ENCODE measurements around the gene CAND2. TPM values are rescaled to one million over a fixed set of nuclear protein-coding genes. Genes with fewer than 3 reads are reported as not detected.
"Not testable (repeated sequence)": the region's sequence is repeated elsewhere in the genome, so short reads cannot be mapped to it uniquely, and the experiment has no call there.

Gene CAND2
- total and polyA plus RNA-seq, 2 donors (not counting 1 experiment from before 2014, with no cell fraction given), result 2.5 to 16.7 TPM

DNA sequence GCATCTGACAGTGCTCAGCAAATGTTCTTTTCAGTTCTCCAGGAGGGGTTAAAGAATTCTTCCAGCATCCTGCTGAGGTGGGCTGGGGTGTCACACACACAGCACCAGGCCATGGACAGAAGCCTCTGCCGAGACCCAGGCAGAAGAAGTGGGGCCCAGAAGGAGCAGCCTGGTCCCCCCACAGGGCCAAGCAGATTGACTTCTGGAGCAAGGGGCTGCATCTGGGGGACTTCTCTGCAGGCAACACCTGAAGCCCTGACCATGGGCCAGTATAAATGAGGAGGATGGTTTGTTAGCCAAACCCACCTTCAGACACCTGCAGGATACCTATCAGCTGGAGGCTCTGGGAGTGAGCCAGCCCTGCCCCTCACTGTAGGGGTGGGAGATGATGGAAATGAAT, 21.3 kb upstream of the CAND2 start:
- H3K79me2 ChIP-seq (ENCODE audit: control insufficient read depth, insufficient read depth, low read length), result no peaks in the 10 kb centered on the region
- no peaks in the 10 kb centered on the region for H3K9me3 ChIP-seq (ENCODE audit: control insufficient read depth, insufficient read depth, low read depth, low read length)
- no peaks in the 10 kb centered on the region for H4K20me1 ChIP-seq (ENCODE audit: control insufficient read depth, extremely low read depth, insufficient read depth, low read length)
- no peaks in the 10 kb centered on the region for H3K4me1 ChIP-seq (ENCODE audit: control insufficient read depth, extremely low read depth, insufficient read depth, low read length)
- no peak overlapping the region for H3K4me2 ChIP-seq (ENCODE audit: extremely low read depth, insufficient read depth, low read length)
- no peak overlapping the region for H3K9ac ChIP-seq (ENCODE audit: insufficient read depth, low read length)
- peaks cover 6% of the 10 kb centered on the region for H3K27me3 ChIP-seq (ENCODE audit: control insufficient read depth, insufficient read depth, low read length)
- H2AFZ ChIP-seq (ENCODE audit: low read length), result no peak overlapping the region
- DNase-seq (ENCODE audit: low read depth in 2 of 2), result no peak
- no peak overlapping the region for H3K4me3 ChIP-seq (replicated peaks in 1 of 4; ENCODE audit: control extremely low read depth in 1 of 4, insufficient read depth in 1 of 4, low read depth in 3 of 4, low read length in 4 of 4)
- H3K27ac ChIP-seq (ENCODE audit: insufficient read depth, low read length), result no peak overlapping the region
- TF ChIP-seq CTCF (conservative IDR thresholded peaks at IDR 0.05 in 1 of 2, IDR thresholded peaks at IDR 0.05 in 1 of 2; ENCODE audit: low read depth in 1 of 2, low read length in 2 of 2) (no peak), EZH2 (IDR thresholded peaks at IDR 0.05; ENCODE audit: low read length, missing control alignments) (no peak)
- H3K36me3 ChIP-seq (ENCODE audit: control insufficient read depth, insufficient read depth, low read length), result no peaks in the 10 kb centered on the region

- H3K9ac ChIP-seq (ENCODE audit: insufficient read depth, low read length); H3K27me3 ChIP-seq (ENCODE audit: control insufficient read depth, insufficient read depth, low read length); H4K20me1 ChIP-seq (ENCODE audit: control insufficient read depth, extremely low read depth, insufficient read depth, low read length); H3K27ac ChIP-seq (ENCODE audit: insufficient read depth, low read length); H3K4me2 ChIP-seq (ENCODE audit: extremely low read depth, insufficient read depth, low read length); H3K4me3 ChIP-seq (replicated peaks in 1 of 4; ENCODE audit: control extremely low read depth in 1 of 4, insufficient read depth in 1 of 4, low read depth in 3 of 4, low read length in 4 of 4); H3K4me1 ChIP-seq (ENCODE audit: control insufficient read depth, extremely low read depth, insufficient read depth, low read length); H3K36me3 ChIP-seq (ENCODE audit: control insufficient read depth, insufficient read depth, low read length); H3K9me3 ChIP-seq (ENCODE audit: control insufficient read depth, insufficient read depth, low read depth, low read length); DNase-seq (ENCODE audit: low read depth in 2 of 2); H3K79me2 ChIP-seq (ENCODE audit: control insufficient read depth, insufficient read depth, low read length); H2AFZ ChIP-seq (ENCODE audit: low read length): not testable (repeated sequence)
These were observed 20.5 kb upstream of the CAND2 start for GRCh38 chr3:12775970-12776369.

GRCh38 chr3:12777171-12777570, 19.3 kb upstream of the CAND2 start:
- Histone ChIP-seq H2AFZ (ENCODE audit: low read length) (no peak overlapping the region), H4K20me1 (ENCODE audit: control insufficient read depth, extremely low read depth, insufficient read depth, low read length) (no peaks in the 10 kb centered on the region), H3K36me3 (ENCODE audit: control insufficient read depth, insufficient read depth, low read length) (no peaks in the 10 kb centered on the region), H3K27ac (ENCODE audit: insufficient read depth, low read length) (no peak overlapping the region), H3K9ac (ENCODE audit: insufficient read depth, low read length) (no peak overlapping the region), H3K4me2 (ENCODE audit: extremely low read depth, insufficient read depth, low read length) (no peak overlapping the region), H3K79me2 (ENCODE audit: control insufficient read depth, insufficient read depth, low read length) (no peaks in the 10 kb centered on the region), H3K4me3 (replicated peaks in 1 of 4; ENCODE audit: control extremely low read depth in 1 of 4, insufficient read depth in 1 of 4, low read depth in 3 of 4, low read length in 4 of 4) (no peak overlapping the region), H3K27me3 (ENCODE audit: control insufficient read depth, insufficient read depth, low read length) (peaks cover 6% of the 10 kb centered on the region), H3K4me1 (ENCODE audit: control insufficient read depth, extremely low read depth, insufficient read depth, low read length) (no peaks in the 10 kb centered on the region), H3K9me3 (ENCODE audit: control insufficient read depth, insufficient read depth, low read depth, low read length) (no peaks in the 10 kb centered on the region)
- TF ChIP-seq CTCF (conservative IDR thresholded peaks at IDR 0.05 in 1 of 2, IDR thresholded peaks at IDR 0.05 in 1 of 2; ENCODE audit: low read depth in 1 of 2, low read length in 2 of 2), result no peak
- TF ChIP-seq EZH2 (IDR thresholded peaks at IDR 0.05; ENCODE audit: low read length, missing control alignments), result no peak
- no peak for DNase-seq (ENCODE audit: low read depth in 2 of 2)

All from fibroblast of lung (primary cell).